ENCODE measurements around the gene PHF20.
"Not testable (repeated sequence)": the region's sequence is repeated elsewhere in the genome, so short reads cannot be mapped to it uniquely, and the experiment has no call there.

PHF20 gene

GRCh38 chr20:35771689-35772562 lies at the start of gene PHF20:
PHF20 (plus strand) TSS chr20:35772015; CDS start chr20:35801523, 29,508 bp downstream.
- H3K4me3 ChIP-seq, result peak within 1 kb of the TSS; percentile 46 to 71 (median 63)
- peak within 1 kb of the TSS; percentile 53 to 99 (median 88) for H3K27ac ChIP-seq

GRCh38 chr20:35723275-35723639 lies 48.6 kb upstream of the PHF20 start:
- not testable (repeated sequence) for H3K27ac ChIP-seq, H3K4me3 ChIP-seq

GRCh38 chr20:35723652-35724320 lies 48.0 kb upstream of the PHF20 start:
- H3K4me3 ChIP-seq, H3K27ac ChIP-seq: not testable (repeated sequence)

GRCh38 chr20:35724321-35725230 lies 47.2 kb upstream of the PHF20 start:
- Histone ChIP-seq H3K27ac (no peak overlapping the region), H3K4me3 (no peak overlapping the region)

GRCh38 chr20:35726842-35727711 lies 44.7 kb upstream of the PHF20 start:
- no peak overlapping the region for H3K27ac ChIP-seq

GRCh38 chr20:35729283-35729807 lies 42.5 kb upstream of the PHF20 start:
- Histone ChIP-seq H3K4me3 (no peak overlapping the region), H3K27ac (no peak overlapping the region)

More at GRCh38 chr20:35726842-35727711, 44.7 kb upstream of the PHF20 start:
- no peak overlapping the region for H3K4me3 ChIP-seq

- no peak overlapping the region for H3K27ac ChIP-seq
- no peak overlapping the region for H3K4me3 ChIP-seq
Measured at GRCh38 chr20:35729836-35730582, 41.8 kb upstream of the PHF20 start.

- Histone ChIP-seq H3K4me3 (no peak overlapping the region), H3K27ac (no peak overlapping the region)
Measured at GRCh38 chr20:35730583-35731468, 41.0 kb upstream of the PHF20 start.

- Histone ChIP-seq H3K27ac (no peak overlapping the region), H3K4me3 (no peak overlapping the region)
Measured at GRCh38 chr20:35731469-35731788, 40.4 kb upstream of the PHF20 start.

- no peak overlapping the region for H3K27ac ChIP-seq
- H3K4me3 ChIP-seq, result no peak overlapping the region
Measured at GRCh38 chr20:35731862-35732643, 39.8 kb upstream of the PHF20 start.

- Histone ChIP-seq H3K4me3 (no peak overlapping the region), H3K27ac (no peak overlapping the region)
Measured at GRCh38 chr20:35732644-35732982, 39.2 kb upstream of the PHF20 start.

- no peak overlapping the region for H3K27ac ChIP-seq
- no peak overlapping the region for H3K4me3 ChIP-seq
Measured at GRCh38 chr20:35734374-35734773, 37.4 kb upstream of the PHF20 start.

- no peak overlapping the region for H3K4me3 ChIP-seq
Measured at GRCh38 chr20:35734777-35735649, 36.8 kb upstream of the PHF20 start.

GRCh38 chr20:35735826-35736470 lies 35.9 kb upstream of the PHF20 start:
- H3K4me3 ChIP-seq, result no peak overlapping the region
- no peak overlapping the region for H3K27ac ChIP-seq

More at GRCh38 chr20:35734777-35735649, 36.8 kb upstream of the PHF20 start:
- no peak overlapping the region for H3K27ac ChIP-seq

GRCh38 chr20:35737865-35738333 lies 33.9 kb upstream of the PHF20 start:
- Histone ChIP-seq H3K27ac (no peak overlapping the region), H3K4me3 (no peak overlapping the region)
